ENCODE measurements around the gene PAK5.

PAK5 gene

GRCh38 chr20:9574776-9575175 lies 264.1 kb downstream of the PAK5 start:
- no peak for DNase-seq (ENCODE audit: low spot score)

- no peak for DNase-seq (ENCODE audit: low spot score)
These were observed 264.7 kb downstream of the PAK5 start for GRCh38 chr20:9574181-9574580.

- DNase-seq (ENCODE audit: low spot score) = no peak
These were observed 265.3 kb downstream of the PAK5 start for GRCh38 chr20:9573335-9574151.

- DNase-seq (ENCODE audit: low spot score) = no peak
These were observed 266.2 kb downstream of the PAK5 start for GRCh38 chr20:9572670-9573069.

- DNase-seq (ENCODE audit: low spot score) = no peak
These were observed 267.1 kb downstream of the PAK5 start for GRCh38 chr20:9571783-9572182.

GRCh38 chr20:9570612-9571011 lies 268.3 kb downstream of the PAK5 start:
- no peak for DNase-seq (ENCODE audit: low spot score)

GRCh38 chr20:9566977-9567376 lies 271.9 kb downstream of the PAK5 start:
- no peak for DNase-seq (ENCODE audit: low spot score)

GRCh38 chr20:9565910-9566550 lies 272.8 kb downstream of the PAK5 start:
- no peak for DNase-seq (ENCODE audit: low spot score)

GRCh38 chr20:9557411-9557810 lies 281.5 kb downstream of the PAK5 start:
- DNase-seq (ENCODE audit: low spot score) = no peak

GRCh38 chr20:9555781-9556180 lies 283.1 kb downstream of the PAK5 start:
- no peak for DNase-seq (ENCODE audit: low spot score)

GRCh38 chr20:9551808-9552550 lies 286.9 kb downstream of the PAK5 start:
- no peak for DNase-seq (ENCODE audit: low spot score)

- DNase-seq (ENCODE audit: low spot score) = no peak
These were observed 288.0 kb downstream of the PAK5 start for GRCh38 chr20:9550871-9551270.

- DNase-seq (ENCODE audit: low spot score) = no peak
These were observed 288.6 kb downstream of the PAK5 start for GRCh38 chr20:9550283-9550682.

GRCh38 chr20:9543214-9543613 lies 295.7 kb downstream of the PAK5 start:
- no peak for DNase-seq (ENCODE audit: low spot score)

GRCh38 chr20:9535449-9535848 lies 303.4 kb downstream of the PAK5 start:
- no peak for DNase-seq (ENCODE audit: low spot score)

GRCh38 chr20:9534025-9534424 lies 304.9 kb downstream of the PAK5 start:
- DNase-seq (ENCODE audit: low spot score) = no peak

- DNase-seq (ENCODE audit: low spot score) = no peak
These were observed 306.6 kb downstream of the PAK5 start for GRCh38 chr20:9532069-9532838.

GRCh38 chr20:9531581-9531980 lies 307.3 kb downstream of the PAK5 start:
- DNase-seq (ENCODE audit: low spot score) = no peak

- DNase-seq (ENCODE audit: low spot score) = no peak
These were observed 315.2 kb downstream of the PAK5 start for GRCh38 chr20:9523636-9524035.

GRCh38 chr20:9520086-9520485 lies 318.8 kb downstream of the PAK5 start:
- DNase-seq (ENCODE audit: low spot score) = no peak

- DNase-seq (ENCODE audit: low spot score) = no peak
These were observed 320.2 kb downstream of the PAK5 start for GRCh38 chr20:9518576-9519175.
